Ovary (tissue), 3 donors: ENCODE data around the gene ACP5.

Experiments used
- EP300 ChIP-seq: sonication (generic); formaldehyde crosslinking; IDR thresholded peaks from one replicate; pipeline ENCODE4 v1.6.1; 2017; ENCODE audit warnings: antibody characterized with exemption
- POLR2A ChIP-seq: fragments of 450-650 bp; IDR thresholded peaks from one replicate; pipeline ENCODE4 v1.6.1; 2017; ENCODE audit warnings: antibody characterized with exemption, mild to moderate bottlenecking, moderate library complexity
- TF ChIP-seq, protein P1 (sequence below), 3 donors: fragments of 450-650 bp in 2 of 3; fragments of 200-600 bp in 1 of 3; IDR thresholded peaks; one replicate each; pipeline versions ENCODE4 v1.5.1 to v1.8.0; 2016 to 2022; ENCODE audit warnings: antibody characterized with exemption in 3 of 3, mild to moderate bottlenecking in 1 of 3
- donor health status: DM: no; HTN: no; CAD: no.

DNA sequence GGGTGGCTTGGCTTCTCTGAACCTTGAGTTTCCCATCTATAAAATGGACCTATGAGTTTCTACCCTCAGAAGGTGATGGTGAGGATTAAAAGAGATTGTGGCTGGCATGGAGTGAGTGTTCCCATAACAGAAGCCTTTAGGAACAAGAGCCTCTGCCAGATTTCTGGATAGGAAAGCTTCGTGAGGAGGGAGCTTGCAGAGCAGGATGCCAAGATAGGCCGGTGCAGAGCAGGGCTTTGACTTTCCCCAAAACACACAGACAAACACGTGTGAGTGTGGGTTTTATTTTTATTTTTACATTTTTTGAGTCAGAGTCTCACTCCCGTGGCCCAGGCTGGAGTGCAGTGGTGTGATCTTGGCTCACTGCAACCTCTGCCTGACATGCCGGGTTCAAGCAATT lies 42.5 kb downstream of the ACP5 start:
- TF ChIP-seq, protein P1, sequence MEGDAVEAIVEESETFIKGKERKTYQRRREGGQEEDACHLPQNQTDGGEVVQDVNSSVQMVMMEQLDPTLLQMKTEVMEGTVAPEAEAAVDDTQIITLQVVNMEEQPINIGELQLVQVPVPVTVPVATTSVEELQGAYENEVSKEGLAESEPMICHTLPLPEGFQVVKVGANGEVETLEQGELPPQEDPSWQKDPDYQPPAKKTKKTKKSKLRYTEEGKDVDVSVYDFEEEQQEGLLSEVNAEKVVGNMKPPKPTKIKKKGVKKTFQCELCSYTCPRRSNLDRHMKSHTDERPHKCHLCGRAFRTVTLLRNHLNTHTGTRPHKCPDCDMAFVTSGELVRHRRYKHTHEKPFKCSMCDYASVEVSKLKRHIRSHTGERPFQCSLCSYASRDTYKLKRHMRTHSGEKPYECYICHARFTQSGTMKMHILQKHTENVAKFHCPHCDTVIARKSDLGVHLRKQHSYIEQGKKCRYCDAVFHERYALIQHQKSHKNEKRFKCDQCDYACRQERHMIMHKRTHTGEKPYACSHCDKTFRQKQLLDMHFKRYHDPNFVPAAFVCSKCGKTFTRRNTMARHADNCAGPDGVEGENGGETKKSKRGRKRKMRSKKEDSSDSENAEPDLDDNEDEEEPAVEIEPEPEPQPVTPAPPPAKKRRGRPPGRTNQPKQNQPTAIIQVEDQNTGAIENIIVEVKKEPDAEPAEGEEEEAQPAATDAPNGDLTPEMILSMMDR (IDR thresholded peaks at IDR 0.05), result no peak
- TF ChIP-seq EP300, result no peak
- TF ChIP-seq POLR2A, result no peak
